ENCODE data around the gene GLYATL1B. TPM values are rescaled to one million over a fixed set of nuclear protein-coding genes. Genes with fewer than 3 reads are reported as not detected.
"Not testable (repeated sequence)": the region's sequence is repeated elsewhere in the genome, so short reads cannot be mapped to it uniquely, and the experiment has no call there.

Gene GLYATL1B
- total and polyA plus RNA-seq, 10 of the 15 experiments (the other 5 are each of a cell fraction or from before 2014, with no cell fraction given) = 0.10 to 1.7 (median 0.24) TPM; not detected in 4

DNA sequence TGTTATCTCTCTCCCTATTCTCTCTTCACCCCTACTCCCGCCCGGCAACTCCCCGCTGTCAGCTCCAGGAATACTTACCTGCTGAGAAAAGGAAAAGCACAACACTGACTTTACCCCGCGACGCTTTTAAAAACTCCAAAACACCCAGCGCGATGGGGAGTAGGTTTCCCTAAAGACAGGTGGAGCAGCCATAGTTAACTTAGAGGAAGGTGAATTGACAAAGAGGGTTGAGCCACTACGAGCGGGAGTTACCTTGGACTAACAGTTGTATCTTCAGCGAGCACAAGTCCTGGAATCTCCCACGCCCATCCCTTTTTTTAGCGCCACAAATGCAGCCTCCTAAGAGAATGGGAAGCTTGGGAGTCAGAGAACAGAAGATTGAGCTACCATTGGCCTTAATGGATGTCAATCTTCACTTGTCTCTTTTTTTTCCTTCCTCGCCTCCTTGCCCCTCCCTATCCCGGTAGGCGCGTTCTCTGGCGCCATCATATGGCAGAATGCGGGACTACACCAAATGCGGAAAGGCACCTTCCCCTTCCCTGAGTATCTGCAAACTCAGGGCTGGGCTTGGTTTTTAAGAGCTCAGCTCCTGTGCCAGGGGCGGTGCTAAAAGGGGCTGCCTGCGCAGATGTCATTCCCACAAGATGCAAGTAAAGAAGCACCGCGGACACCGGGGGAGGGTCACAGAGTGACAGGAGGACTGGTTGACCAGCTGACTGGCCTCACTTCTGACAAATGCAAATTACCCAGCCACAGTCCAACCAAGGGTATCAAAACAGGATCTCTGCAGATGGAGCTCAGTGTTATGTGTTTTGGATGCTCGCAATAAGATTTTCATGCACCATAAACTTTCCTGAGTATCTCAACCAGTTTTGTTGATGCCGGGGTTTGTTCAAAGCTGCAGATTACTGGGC, 27.7 kb upstream of the GLYATL1B start (continued):
- peak; percentile 21; the same call in 1 of the 2 replicates for TF ChIP-seq CBX5 (IDR thresholded peaks at IDR 0.05; ENCODE audit: low read depth)
- TF ChIP-seq, protein P1, sequence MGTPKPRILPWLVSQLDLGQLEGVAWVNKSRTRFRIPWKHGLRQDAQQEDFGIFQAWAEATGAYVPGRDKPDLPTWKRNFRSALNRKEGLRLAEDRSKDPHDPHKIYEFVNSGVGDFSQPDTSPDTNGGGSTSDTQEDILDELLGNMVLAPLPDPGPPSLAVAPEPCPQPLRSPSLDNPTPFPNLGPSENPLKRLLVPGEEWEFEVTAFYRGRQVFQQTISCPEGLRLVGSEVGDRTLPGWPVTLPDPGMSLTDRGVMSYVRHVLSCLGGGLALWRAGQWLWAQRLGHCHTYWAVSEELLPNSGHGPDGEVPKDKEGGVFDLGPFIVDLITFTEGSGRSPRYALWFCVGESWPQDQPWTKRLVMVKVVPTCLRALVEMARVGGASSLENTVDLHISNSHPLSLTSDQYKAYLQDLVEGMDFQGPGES (IDR thresholded peaks at IDR 0.05) = peak; percentile 33; the same call in 1 of the 2 replicates
- peak; percentile 48; the same call in 1 of the 2 replicates for TF ChIP-seq NBN (IDR thresholded peaks at IDR 0.05)
- TF ChIP-seq, protein P2, sequence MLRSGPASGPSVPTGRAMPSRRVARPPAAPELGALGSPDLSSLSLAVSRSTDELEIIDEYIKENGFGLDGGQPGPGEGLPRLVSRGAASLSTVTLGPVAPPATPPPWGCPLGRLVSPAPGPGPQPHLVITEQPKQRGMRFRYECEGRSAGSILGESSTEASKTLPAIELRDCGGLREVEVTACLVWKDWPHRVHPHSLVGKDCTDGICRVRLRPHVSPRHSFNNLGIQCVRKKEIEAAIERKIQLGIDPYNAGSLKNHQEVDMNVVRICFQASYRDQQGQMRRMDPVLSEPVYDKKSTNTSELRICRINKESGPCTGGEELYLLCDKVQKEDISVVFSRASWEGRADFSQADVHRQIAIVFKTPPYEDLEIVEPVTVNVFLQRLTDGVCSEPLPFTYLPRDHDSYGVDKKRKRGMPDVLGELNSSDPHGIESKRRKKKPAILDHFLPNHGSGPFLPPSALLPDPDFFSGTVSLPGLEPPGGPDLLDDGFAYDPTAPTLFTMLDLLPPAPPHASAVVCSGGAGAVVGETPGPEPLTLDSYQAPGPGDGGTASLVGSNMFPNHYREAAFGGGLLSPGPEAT (IDR thresholded peaks at IDR 0.05; ENCODE audit: low read depth) = 0 out of 2 replicates have a peak, but pooled peaks have one; percentile 24
- peak; percentile 35; the same call in 1 of the 2 replicates for TF ChIP-seq EED (IDR thresholded peaks at IDR 0.05; ENCODE audit: low read depth)
- peak; percentile 37; the same call in 1 of the 2 replicates for TF ChIP-seq SMARCA5 (IDR thresholded peaks at IDR 0.05)
- peak; percentile 59; the same call in 1 of the 2 replicates for TF ChIP-seq CREB1 (IDR thresholded peaks at IDR 0.05; ENCODE audit: low read depth)
- TF ChIP-seq, protein P3, sequence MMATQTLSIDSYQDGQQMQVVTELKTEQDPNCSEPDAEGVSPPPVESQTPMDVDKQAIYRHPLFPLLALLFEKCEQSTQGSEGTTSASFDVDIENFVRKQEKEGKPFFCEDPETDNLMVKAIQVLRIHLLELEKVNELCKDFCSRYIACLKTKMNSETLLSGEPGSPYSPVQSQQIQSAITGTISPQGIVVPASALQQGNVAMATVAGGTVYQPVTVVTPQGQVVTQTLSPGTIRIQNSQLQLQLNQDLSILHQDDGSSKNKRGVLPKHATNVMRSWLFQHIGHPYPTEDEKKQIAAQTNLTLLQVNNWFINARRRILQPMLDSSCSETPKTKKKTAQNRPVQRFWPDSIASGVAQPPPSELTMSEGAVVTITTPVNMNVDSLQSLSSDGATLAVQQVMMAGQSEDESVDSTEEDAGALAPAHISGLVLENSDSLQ (IDR thresholded peaks at IDR 0.05) = peak; percentile 98
- peak; percentile 26; the same call in 1 of the 2 replicates for TF ChIP-seq MXI1 (IDR thresholded peaks at IDR 0.05; ENCODE audit: low read depth, low read length)
- TF ChIP-seq, protein P4, sequence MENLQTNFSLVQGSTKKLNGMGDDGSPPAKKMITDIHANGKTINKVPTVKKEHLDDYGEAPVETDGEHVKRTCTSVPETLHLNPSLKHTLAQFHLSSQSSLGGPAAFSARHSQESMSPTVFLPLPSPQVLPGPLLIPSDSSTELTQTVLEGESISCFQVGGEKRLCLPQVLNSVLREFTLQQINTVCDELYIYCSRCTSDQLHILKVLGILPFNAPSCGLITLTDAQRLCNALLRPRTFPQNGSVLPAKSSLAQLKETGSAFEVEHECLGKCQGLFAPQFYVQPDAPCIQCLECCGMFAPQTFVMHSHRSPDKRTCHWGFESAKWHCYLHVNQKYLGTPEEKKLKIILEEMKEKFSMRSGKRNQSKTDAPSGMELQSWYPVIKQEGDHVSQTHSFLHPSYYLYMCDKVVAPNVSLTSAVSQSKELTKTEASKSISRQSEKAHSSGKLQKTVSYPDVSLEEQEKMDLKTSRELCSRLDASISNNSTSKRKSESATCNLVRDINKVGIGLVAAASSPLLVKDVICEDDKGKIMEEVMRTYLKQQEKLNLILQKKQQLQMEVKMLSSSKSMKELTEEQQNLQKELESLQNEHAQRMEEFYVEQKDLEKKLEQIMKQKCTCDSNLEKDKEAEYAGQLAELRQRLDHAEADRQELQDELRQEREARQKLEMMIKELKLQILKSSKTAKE (IDR thresholded peaks at IDR 0.05; ENCODE audit: low read depth, poor library complexity, severe bottlenecking) = peak; percentile 54
- TF ChIP-seq RAD21 (IDR thresholded peaks at IDR 0.05; ENCODE audit: insufficient read depth, low read depth, low read length) = peak; percentile 98

DNA sequence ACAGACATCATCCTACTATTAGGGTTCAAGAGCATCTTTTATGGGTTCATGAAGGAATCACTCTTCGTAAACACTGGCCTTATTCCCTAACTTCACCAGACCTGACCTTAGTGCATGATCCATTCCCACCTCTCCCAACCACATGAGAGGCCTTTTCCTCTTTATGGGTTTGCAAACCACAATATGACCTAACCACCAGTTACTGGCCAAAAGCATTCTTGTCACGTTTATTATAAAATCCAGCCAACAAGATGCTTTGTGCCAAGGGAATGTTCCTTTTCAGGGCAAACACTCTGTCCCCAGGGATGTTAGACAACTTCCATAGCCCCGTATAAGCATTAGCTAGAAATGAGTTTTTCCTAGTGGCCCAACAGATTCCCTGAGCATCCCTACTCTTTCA, 26.0 kb upstream of the GLYATL1B start:
- DNase-seq (ENCODE audit: low read depth, low spot score); in situ Hi-C loops (cut with MboI); H3K27ac ChIP-seq (ENCODE audit: control insufficient read depth, insufficient read depth); BruUV-seq (replicated peaks); H3K79me2 ChIP-seq (ENCODE audit: control insufficient read depth, insufficient read depth, low read length); ATAC-seq; H3K9ac ChIP-seq (ENCODE audit: control insufficient read depth, insufficient read depth, low read length); intact Hi-C loops (cut with micrococcal nuclease; ENCODE audit: unreplicated experiment); H2AFZ ChIP-seq (ENCODE audit: control insufficient read depth, low read depth, low read length); H3K27me3 ChIP-seq (replicated peaks in 1 of 2; ENCODE audit: control insufficient read depth in 2 of 2, insufficient read depth in 2 of 2, low read length in 1 of 2); FAIRE-seq; H3K36me3 ChIP-seq (ENCODE audit: control insufficient read depth in 2 of 2, insufficient read depth in 2 of 2, low read length in 1 of 2); H3K4me3 ChIP-seq; H4K20me1 ChIP-seq (ENCODE audit: control insufficient read depth, insufficient read depth); H3K4me1 ChIP-seq (ENCODE audit: control insufficient read depth, insufficient read depth, low read length); H3K4me2 ChIP-seq (ENCODE audit: control insufficient read depth, insufficient read depth); H3K9me3 ChIP-seq (replicated peaks; ENCODE audit: control insufficient read depth, insufficient read depth, low read length); POLR2A ChIA-PET: not testable (repeated sequence)
- 65% methylated on average over 3 of the region's 3 CpGs for WGBS (ENCODE audit: insufficient coverage, insufficient replicate concordance, low lambda C conversion rate, missing lambda C conversion rate)
- ChIA-PET RAD21 (ENCODE audit: unreplicated experiment) (interaction anchor here (0.6 to 0.9 kb wide), 2 partner anchors 98 to 128 kb away, joined by 3 read pairs; no protein-coding TSS in a partner anchor), SMC1A (ENCODE audit: uncharacterized antibody, unreplicated experiment) (interaction anchor here (1.2 kb wide), 2 partner anchors 19 to 98 kb away, joined by 3 to 4 read pairs; no protein-coding TSS in a partner anchor), CTCF (interaction anchor here (1.1 to 2.4 kb wide), 4 partner anchors 17 to 103 kb away, joined by 3 to 39 read pairs (median 4); no protein-coding TSS in a partner anchor)

Data from GM12878 (cell line).